GM10266 (cell line): ENCODE results near the gene PIK3AP1.
"Not testable (repeated sequence)": the region's sequence is repeated elsewhere in the genome, so short reads cannot be mapped to it uniquely, and the experiment has no call there.

Experiments used
- DNase-seq: peaks from one replicate; pipeline ENCODE4 v3.0.0; 2012; ENCODE audit errors: extremely low spot score
- TF ChIP-seq, protein P1 (sequence below): IDR thresholded peaks from 2 replicates; pipeline ENCODE4 v1.5.1; 2012; ENCODE audit warnings: mild to moderate bottlenecking, low read depth; ENCODE audit not compliant: control insufficient read depth, insufficient read depth; ENCODE audit errors: missing control alignments

The PIK3AP1 gene

DNA sequence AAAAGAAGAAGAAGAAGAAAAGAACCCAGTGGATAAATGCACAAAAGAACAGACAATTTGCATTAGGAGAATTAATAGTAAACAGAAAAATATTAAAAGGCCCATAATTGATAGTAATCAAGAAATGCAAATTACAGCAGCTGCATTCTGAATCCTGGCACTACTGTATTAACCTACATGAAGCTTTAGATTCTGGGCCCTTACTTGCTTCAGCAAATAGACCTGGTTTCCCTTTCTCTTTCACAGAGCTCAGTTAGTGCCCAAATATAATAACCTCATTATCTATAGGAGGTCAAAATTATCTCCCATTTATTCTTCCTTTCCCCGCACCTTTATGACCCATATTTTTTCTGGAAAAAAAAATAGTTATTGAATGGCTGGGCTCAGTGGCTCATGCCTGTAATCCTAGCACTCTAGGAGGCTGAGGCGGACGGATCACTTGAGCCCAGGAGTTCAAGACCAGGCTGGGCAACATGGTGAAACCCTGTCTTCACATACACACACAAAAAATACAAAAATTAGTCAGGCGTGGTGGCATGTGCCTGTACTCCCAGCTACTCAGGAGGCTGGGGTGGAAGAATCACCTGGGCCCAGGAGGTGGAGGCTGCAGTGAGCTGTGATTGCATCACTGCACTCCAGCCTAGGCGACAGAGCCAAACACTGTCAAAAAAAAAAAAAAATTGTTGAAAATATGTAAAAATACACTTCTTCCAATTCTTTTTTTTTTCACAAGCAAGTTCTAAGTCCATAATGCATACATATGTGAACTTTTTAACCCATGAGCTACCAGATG is 36.0 kb upstream of the PIK3AP1 start:
- DNase-seq: peak; percentile 31
- TF ChIP-seq, protein P1, sequence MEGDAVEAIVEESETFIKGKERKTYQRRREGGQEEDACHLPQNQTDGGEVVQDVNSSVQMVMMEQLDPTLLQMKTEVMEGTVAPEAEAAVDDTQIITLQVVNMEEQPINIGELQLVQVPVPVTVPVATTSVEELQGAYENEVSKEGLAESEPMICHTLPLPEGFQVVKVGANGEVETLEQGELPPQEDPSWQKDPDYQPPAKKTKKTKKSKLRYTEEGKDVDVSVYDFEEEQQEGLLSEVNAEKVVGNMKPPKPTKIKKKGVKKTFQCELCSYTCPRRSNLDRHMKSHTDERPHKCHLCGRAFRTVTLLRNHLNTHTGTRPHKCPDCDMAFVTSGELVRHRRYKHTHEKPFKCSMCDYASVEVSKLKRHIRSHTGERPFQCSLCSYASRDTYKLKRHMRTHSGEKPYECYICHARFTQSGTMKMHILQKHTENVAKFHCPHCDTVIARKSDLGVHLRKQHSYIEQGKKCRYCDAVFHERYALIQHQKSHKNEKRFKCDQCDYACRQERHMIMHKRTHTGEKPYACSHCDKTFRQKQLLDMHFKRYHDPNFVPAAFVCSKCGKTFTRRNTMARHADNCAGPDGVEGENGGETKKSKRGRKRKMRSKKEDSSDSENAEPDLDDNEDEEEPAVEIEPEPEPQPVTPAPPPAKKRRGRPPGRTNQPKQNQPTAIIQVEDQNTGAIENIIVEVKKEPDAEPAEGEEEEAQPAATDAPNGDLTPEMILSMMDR: no peak

DNA sequence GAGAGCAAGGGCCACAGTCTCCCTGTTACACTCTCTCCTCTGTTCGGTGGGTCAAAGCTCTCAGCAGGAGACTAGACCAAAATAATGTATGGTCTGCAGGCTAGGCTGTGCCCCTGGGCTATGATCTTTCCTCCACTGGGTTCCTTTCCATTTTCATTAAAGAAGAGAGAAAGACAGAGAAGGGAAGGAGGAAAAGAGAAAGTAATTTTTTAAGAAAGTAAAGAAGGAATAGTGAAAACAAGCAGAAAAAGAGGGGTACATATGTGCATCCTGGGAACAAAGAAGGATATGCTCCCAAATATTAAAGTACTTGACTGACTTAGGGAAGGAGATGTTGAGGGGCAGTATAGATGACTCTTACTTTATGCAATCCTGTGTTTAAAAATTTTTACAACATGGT is 33.6 kb upstream of the PIK3AP1 start:
- TF ChIP-seq, protein P1: no peak
- no peak for DNase-seq

DNA sequence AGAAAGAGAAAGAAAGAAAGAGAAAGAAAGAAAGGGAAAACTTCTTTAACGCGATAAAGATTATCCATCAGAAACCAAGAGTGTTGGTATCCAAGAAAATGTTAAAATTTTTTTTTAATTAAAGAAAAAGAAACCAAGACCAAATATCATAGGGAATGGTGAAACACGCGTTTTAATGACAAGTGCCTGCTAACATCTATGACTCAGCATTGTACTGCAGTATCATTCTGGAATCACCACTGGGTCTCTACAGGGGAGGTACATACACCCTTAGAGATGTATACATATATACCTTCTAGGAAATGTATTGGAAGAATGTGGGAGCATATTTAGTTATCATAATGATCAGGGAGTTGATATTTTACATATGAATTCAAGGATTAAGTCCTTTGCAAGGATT is 32.1 kb upstream of the PIK3AP1 start:
- no peak for DNase-seq
- TF ChIP-seq, protein P1: no peak

DNA sequence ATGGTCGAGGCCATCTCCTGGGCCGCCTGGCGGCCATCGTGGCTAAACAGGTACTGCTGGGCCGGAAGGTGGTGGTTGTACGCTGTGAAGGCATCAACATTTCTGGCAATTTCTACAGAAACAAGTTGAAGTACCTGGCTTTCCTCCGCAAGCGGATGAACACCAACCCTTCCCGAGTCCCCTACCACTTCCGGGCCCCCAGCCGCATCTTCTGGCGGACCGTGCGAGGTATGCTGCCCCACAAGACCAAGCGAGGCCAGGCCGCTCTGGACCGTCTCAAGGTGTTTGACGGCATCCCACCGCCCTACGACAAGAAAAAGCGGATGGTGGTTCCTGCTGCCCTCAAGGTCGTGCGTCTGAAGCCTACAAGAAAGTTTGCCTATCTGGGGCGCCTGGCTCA is 30.0 kb upstream of the PIK3AP1 start:
- DNase-seq: not testable (repeated sequence)

DNA sequence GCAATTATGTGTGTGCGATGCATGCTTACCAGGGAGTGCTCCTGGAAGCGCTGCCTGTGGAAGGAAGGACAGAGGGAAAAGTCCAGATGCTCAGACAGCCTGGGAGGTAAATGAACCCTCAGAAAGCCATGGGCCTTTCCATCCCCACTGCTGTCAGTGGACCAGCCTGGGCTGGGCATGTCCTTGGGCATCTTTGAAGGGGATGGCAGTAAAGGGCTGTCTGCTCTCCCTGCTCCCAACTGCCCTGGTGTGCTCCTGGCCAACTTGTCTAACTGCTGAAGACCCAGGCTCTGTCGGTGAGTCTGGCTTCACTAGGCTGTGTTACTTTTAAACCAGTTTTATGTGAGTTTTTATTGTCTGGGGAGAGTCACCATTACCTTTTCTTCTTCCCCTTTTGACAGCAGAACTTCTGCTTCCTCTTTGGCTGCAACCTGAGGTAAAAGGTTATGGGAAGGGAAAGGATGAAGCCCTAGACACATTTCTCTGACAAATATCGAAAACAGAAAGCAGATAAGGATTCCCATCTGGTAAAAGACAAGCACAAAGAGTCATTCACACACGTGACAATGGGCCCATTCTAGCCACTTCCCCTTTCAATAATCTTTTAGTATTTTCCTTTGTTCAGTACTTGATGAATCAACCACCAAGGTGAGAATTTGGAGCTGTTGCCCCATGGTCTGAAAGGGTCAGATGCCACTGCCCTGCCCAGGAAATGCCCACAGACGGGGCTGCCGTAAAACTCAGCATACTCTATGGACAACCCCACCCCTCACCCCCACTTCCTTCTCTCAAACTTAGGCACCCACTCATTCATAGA is 27.6 kb upstream of the PIK3AP1 start:
- peak; percentile 55 for DNase-seq
- TF ChIP-seq, protein P1: no peak

DNA sequence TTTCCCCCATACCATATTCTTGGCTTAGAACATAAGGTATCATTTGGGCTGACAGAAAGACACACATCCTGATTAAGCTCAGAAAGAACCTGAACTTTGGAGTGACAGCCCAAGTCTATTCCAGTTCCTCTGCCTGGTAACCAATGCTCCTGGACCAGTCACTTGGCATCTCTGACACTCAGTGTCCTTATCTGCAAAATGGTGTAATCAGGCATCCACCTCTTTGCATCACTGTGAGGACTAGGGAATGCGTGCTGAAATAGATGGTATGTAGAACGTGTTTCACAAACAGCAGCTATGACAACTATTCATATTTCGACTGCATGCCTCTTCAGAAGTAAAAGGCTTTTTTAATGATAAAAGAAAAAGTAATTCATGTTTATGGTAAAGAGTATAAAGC is 26.2 kb upstream of the PIK3AP1 start:
- TF ChIP-seq, protein P1: no peak
- DNase-seq: no peak

DNA sequence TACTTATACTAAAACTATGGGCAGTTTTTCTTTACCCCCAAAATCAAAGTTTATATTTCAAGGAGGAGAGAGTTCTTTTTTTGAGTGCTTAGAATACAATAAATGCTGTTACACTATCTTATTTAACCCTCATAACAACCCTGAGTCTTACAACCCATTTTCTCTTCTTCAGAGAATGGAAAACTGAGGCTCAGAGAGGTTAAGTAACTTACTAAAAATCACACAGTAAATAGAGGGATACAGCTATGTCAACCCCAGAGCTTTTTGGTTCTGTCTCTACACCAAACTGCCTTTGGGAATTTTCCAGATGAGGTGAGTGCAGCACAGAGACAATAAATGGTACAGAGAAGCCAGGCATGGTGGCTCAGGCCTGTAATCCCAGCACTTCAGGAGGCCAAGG is 25.6 kb upstream of the PIK3AP1 start:
- TF ChIP-seq, protein P1: no peak
- no peak for DNase-seq
